PC-3 (cell line): ENCODE measurements around the gene RAD23B. TPM values are rescaled to one million over a fixed set of nuclear protein-coding genes. Genes with fewer than 3 reads are reported as not detected.

Experiments used
- ATAC-seq: fragments of 200-7000 bp; cut with Tn5 transposase; 2 replicates; pipeline ENCODE4 v1.9.1; 2020; ENCODE audit warnings: mild to moderate bottlenecking, moderate library complexity
- BruUV-seq: library from RNA; stranded (reverse); fragments of 400-500 nt; replicated peaks from 2 replicates; lab custom pipeline; 2021; lab: Mats Ljungman, UMichigan
- CTCF ChIA-PET: fragments of 300-600 bp; sonication (Branson Sonifier 250); formaldehyde crosslinking; loops from one replicate; lab custom pipeline; 2022; ENCODE audit warnings: antibody characterized with exemption; lab: Charles Lee
- POLR2A ChIA-PET: fragments of 300-600 bp; sonication (Branson Sonifier 250); formaldehyde crosslinking; loops from one replicate; lab custom pipeline; 2022; ENCODE audit warnings: antibody characterized with exemption; ENCODE audit not compliant: unreplicated experiment; lab: Charles Lee
- DNase-seq: peaks from one replicate; pipeline ENCODE4 v3.0.0-alpha.2; 2015
- H2AFZ ChIP-seq: fragments of 300-600 bp; sonication (generic); 2 replicates; pipeline ENCODE4 v1.6.0; 2016; ENCODE audit warnings: antibody characterized with exemption, low read length
- H3F3A ChIP-seq: fragments of 300-600 bp; sonication (generic); one replicate; pipeline ENCODE4 v1.6.0; 2017; ENCODE audit warnings: antibody characterized with exemption, low read length, control low read depth, mild to moderate bottlenecking; ENCODE audit not compliant: unreplicated experiment
- H3K27ac ChIP-seq: fragments of 300-600 bp; sonication (generic); 2 replicates; pipeline ENCODE4 v1.5.1; 2016; ENCODE audit warnings: mild to moderate bottlenecking, low read length
- H3K27me3 ChIP-seq: fragments of 300-600 bp; sonication (generic); 2 replicates; pipeline ENCODE4 v1.6.1; 2016; ENCODE audit warnings: low read length, mixed read lengths
- H3K36me3 ChIP-seq: fragments of 300-600 bp; sonication (generic); 2 replicates; pipeline ENCODE4 v1.6.1; 2016; ENCODE audit warnings: low read depth, mixed run types, low read length, mixed read lengths
- H3K4me1 ChIP-seq: fragments of 300-600 bp; sonication (generic); 2 replicates; pipeline ENCODE4 v1.5.1; 2016; ENCODE audit warnings: low read length; ENCODE audit not compliant: insufficient read depth
- H3K4me2 ChIP-seq: fragments of 300-600 bp; sonication (generic); 2 replicates; pipeline ENCODE4 v1.6.0; 2016; ENCODE audit warnings: low read length
- H3K4me3 ChIP-seq: fragments of 300-600 bp; sonication (generic); 2 replicates; pipeline ENCODE4 v1.5.1; 2016; ENCODE audit warnings: mild to moderate bottlenecking, low read length, mixed read lengths
- H3K79me2 ChIP-seq: fragments of 300-600 bp; sonication (generic); 2 replicates; pipeline ENCODE4 v1.6.1; 2017; ENCODE audit warnings: low read length, mixed read lengths
- H3K9ac ChIP-seq: fragments of 300-600 bp; sonication (generic); 2 replicates; pipeline ENCODE4 v1.6.0; 2016; ENCODE audit warnings: mild to moderate bottlenecking, low read length
- H3K9me2 ChIP-seq: fragments of 300-600 bp; sonication (generic); replicated peaks from 2 replicates; pipeline ENCODE4 v1.6.1; 2016; ENCODE audit warnings: mixed run types, low read length, mixed read lengths
- H3K9me3 ChIP-seq: fragments of 300-600 bp; sonication (generic); 2 replicates; pipeline ENCODE4 v1.6.1; 2016; ENCODE audit warnings: low read length, mixed read lengths
- H4K20me1 ChIP-seq: fragments of 300-600 bp; sonication (generic); 2 replicates; pipeline ENCODE4 v1.6.1; 2016; ENCODE audit warnings: low read length, mixed read lengths
- CTCF ChIP-seq: fragments of 300-600 bp; sonication (generic); conservative IDR thresholded peaks from 2 replicates; pipeline ENCODE4 v1.5.1; 2017; ENCODE audit warnings: antibody characterized with exemption, low read depth, mild to moderate bottlenecking, low read length
- EZH2 ChIP-seq: fragments of 300-600 bp; sonication (generic); IDR thresholded peaks from one replicate; pipeline ENCODE4 v1.6.1; 2017; ENCODE audit warnings: antibody characterized with exemption, mild to moderate bottlenecking, low read length; ENCODE audit not compliant: unreplicated experiment
- EZH2phosphoT487 ChIP-seq: fragments of 300-600 bp; sonication (generic); IDR thresholded peaks from 2 replicates; pipeline ENCODE4 v1.6.1; 2018; ENCODE audit warnings: mild to moderate bottlenecking, antibody characterized with exemption, low read length, borderline replicate concordance
- intact Hi-C: fragments of 100-400 bp; cut with micrococcal nuclease; formaldehyde crosslinking; loops from 2 replicates; pipeline ENCODE4 v1.9.0; 2023
- total RNA-seq: library from RNA; depleted of rRNA; stranded (reverse); fragments of >200 nt; gene quantifications from 2 replicates; pipeline ENCODE4 v1.2.3, GENCODE V29; 2014

RAD23B gene
- total RNA-seq, 1 experiment from 2014 or later: 67.9 TPM

GRCh38 chr9:107246259-107247254 lies 36.5 kb upstream of the RAD23B start:
- H3K9ac ChIP-seq: no peak overlapping the region
- DNase-seq (no peak), ATAC-seq (no peak)
- peaks cover 48% of the 10 kb centered on the region for H3K4me1 ChIP-seq
- BruUV-seq: no TSS peak
- POLR2A ChIA-PET: no interaction called here
- CTCF ChIA-PET: no interaction called here
- no peaks in the 10 kb centered on the region for H3K79me2 ChIP-seq
- no peaks in the 10 kb centered on the region for H3K9me3 ChIP-seq
- 0 out of 2 replicates have a peak overlapping the region, but pooled peaks have one; percentile 50 for H2AFZ ChIP-seq
- TF ChIP-seq EZH2phosphoT487: no peak
- TF ChIP-seq EZH2: no peak
- TF ChIP-seq CTCF: peak; percentile 39; the same call in 1 of the 2 replicates
- H3K27me3 ChIP-seq: no peaks in the 10 kb centered on the region
- H3F3A ChIP-seq: no peaks in the 10 kb centered on the region
- peak overlapping the region; percentile 34; the same call in 1 of the 2 replicates for H3K4me2 ChIP-seq
- H3K36me3 ChIP-seq: no peaks in the 10 kb centered on the region
- no peak overlapping the region for H3K27ac ChIP-seq
- no peaks in the 10 kb centered on the region for H4K20me1 ChIP-seq
- intact Hi-C loops: no loop called here
- H3K9me2 ChIP-seq: no peaks in the 10 kb centered on the region
- H3K4me3 ChIP-seq: no peak overlapping the region

- Histone ChIP-seq H3K27ac (peak overlapping the region; percentile 63), H3K36me3 (no peaks in the 10 kb centered on the region), H3K4me2 (peak overlapping the region; percentile 47), H3K4me3 (no peak overlapping the region), H3K4me1 (peaks cover 33% of the 10 kb centered on the region), H3K27me3 (no peaks in the 10 kb centered on the region), H2AFZ (no peak overlapping the region), H4K20me1 (no peaks in the 10 kb centered on the region), H3K9me2 (no peaks in the 10 kb centered on the region), H3K9ac (no peak overlapping the region), H3K9me3 (no peaks in the 10 kb centered on the region), H3K79me2 (no peaks in the 10 kb centered on the region), H3F3A (no peaks in the 10 kb centered on the region)
- DNase-seq: no peak
- POLR2A ChIA-PET: interaction anchor here (0.7 kb wide), 1 partner anchor 26 kb away, joined by 6 read pairs; no protein-coding TSS in a partner anchor
- no TSS peak for BruUV-seq
- no peak for ATAC-seq
- CTCF ChIA-PET: no interaction called here
- intact Hi-C loops: no loop called here
- TF ChIP-seq EZH2phosphoT487 (no peak), CTCF (no peak), EZH2 (no peak)
Observed at GRCh38 chr9:107248714-107249113, 34.4 kb upstream of the RAD23B start.
